Suppressor macrophage (primary cell): ENCODE data around the gene TNS1.

Experiments
- DNase-seq, 4 experiments: peaks; one replicate each; pipeline ENCODE4 v3.0.0-alpha.2; 2020 to 2022

The TNS1 gene

DNA sequence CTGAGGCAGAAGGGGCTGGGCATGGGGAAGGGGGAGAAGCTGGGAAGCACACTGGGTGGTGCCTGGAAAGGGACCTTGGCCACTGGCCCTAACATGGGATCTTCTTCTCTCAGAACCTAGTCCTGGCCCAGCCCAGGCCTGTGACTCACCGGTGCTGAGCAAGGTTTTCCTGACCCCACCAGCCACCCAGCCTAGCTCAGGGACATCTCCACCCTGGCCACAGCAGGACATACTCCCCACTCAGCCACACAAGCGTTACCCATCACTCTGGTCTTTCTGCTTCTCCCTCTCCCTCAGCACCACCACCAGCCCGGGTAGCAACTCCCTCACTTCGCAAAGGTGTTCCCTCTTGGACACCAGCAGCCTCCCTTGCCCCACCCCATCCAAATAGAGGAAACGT, 22.8 kb downstream of the TNS1 start:
- no peak for DNase-seq

DNA sequence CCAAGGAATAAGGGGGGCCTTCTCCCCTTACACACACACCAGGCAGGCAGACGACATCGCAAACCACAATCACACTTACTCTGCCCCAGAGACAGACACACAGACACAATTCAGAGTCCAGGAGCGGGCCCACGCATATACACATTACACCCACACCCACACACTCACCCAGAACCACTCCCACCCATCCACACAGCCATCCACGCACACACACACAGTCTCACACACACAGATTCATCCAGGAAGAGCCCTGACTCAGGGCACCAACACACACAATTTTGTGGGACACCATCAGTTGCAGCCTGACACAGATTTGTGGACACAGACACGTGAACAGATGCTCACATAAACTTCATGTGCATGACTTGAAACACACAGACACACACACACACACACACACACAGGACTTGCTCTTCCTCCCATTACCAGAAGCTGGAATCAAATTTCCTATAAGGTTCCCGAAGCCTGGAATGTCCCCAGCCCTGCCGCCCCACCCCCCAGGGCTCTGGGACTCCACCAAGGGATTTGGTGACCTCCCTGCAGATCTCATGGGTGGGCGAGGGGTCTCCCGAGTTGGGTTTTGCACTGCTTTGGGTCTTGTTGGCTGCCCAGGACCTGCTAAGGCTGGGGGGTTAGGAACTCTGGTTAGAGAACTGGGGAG, 23.5 kb downstream of the TNS1 start:
- no peak for DNase-seq

DNA sequence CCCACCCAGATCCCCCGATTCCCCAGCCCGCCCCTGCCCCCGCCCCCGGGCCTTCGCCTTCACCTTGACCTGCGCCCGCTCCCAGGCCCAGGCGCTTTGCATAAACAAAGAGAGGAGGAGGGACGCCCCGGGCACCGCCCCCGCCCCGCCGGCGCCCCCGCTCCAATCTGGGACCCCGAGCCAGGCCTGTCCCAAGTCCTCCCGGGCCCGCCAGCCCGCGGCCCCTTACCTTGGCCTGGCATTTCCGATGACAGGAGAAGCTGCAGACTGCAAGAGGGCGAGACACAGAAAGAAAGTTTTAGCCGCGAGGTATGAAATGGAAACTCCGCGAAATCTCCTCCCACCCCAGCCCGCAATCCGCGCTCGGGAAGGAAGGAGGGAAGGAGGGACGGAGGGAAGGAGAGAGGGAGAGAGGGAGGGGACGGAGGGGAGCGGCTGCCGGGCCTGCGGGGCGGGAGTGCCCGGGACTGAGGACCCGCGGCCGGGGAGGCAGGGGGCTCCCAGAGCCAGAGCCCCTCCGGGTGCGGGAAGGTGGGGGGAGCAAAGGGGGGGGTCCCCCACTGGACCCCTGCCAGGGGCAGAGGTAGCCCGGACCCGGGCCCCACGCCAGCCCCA, 24.2 kb downstream of the TNS1 start:
- DNase-seq = no peak

DNA sequence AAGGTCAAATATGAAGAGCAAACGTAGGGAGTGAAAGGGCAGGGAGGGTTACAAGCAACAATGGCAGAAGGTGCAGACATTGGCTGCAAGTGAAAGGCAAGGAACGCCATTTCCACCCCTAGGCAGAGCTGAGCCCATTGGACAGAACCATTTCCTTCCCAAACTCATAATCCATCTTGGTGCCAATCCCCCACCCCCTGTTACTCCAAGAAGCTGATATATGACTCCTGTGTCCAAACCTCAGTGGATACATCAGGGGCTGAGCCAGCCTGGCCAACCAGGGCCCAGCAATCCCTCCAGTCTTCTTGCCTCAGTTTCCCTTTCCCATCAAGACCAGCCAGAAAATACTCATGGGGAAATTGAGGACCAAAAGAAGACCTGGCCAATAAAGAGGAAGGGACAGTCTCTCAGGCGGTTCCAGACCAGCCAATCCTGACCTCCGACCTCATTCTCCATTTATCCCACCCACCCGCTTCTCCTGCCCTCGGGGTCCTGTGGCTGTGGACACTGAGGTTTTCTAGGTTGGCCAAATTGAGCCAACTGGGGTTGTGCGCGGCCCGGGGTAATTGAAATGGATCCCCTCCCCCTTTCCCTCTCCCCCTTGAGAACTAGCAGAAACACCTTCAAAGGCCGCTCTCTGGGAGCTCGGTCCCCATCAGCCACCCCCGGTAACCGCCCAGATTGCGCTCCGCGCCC, 24.8 kb downstream of the TNS1 start:
- DNase-seq = no peak

GRCh38 chr2:217976301-217976700, 26.5 kb downstream of the TNS1 start:
- DNase-seq = no peak

DNA sequence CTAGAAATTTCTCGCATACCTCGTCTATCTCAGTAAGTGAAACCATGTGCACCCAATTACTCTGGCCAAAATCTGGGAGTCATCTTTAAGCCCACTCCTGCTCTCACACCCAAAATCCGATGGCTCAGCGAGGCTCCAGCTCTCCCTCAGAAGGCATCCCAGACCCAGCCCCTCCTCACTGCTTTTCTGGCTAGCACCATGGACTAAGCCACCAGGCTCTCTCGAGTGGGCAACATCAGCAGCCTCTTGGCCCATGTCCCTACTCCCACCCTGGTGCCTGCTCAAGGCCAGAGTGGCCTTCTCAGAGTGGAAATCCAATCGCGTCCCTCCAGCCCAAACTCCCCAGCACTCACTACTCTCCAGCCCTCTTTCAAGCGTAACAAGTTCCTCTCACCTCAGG, 27.2 kb downstream of the TNS1 start:
- DNase-seq = no peak

GRCh38 chr2:217974389-217975005, 28.3 kb downstream of the TNS1 start:
- no peak for DNase-seq

DNA sequence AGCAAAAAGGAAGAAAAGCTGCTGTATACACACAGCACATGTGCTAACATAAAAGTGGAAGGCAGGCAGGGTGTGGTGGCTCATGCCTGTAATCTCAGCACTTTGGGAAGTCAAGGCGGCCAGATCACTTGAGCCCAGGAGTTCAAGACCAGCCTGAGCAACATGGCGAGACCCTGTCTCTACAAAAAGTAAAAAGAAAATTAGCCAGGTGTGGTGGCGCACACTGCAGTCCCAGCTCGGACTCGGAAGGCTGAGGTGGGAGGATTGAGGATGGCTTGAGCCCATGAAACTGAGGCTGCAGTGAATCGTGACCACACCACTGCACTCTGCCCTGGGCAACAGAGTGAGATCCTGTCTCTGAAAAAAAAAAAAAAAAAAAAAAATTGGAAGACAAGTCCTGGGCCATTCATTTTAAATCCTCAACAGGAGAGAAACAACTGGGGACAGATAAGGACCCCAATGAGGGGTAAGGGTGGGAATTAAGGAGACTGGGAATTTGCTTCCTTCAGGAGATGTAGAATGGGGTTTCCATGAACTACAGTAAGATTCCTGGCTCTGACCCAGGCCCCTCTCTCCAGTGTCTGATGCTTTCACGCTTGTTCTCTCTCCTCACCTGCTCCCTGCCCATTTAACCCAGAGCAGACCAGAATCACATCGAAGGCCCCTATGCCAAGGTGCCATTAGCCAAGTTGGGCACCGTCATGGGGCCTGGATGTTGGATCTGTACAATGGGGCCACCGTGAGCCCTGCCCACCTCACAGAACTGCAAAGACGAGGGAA, 29.6 kb downstream of the TNS1 start:
- no peak for DNase-seq

DNA sequence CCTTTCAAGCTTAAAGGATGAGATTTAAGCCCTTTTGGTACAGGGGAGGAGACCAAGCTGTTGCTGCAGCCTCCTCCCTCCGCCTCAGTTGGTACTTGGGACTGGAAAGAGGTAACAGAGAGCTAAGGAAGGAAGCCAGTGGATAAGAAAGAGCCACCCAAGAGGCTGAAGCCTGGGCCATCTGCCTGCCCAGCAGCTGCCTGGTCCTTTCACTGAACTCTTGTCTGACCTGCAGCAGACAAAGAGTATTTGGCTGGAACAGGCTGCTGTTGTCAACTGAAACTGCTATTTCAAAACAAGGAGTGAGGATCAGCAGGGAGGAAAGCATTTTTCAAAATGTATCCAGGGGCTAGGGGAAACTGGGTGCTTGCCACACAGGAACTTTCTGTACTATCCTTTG, 30.3 kb downstream of the TNS1 start:
- no peak for DNase-seq

DNA sequence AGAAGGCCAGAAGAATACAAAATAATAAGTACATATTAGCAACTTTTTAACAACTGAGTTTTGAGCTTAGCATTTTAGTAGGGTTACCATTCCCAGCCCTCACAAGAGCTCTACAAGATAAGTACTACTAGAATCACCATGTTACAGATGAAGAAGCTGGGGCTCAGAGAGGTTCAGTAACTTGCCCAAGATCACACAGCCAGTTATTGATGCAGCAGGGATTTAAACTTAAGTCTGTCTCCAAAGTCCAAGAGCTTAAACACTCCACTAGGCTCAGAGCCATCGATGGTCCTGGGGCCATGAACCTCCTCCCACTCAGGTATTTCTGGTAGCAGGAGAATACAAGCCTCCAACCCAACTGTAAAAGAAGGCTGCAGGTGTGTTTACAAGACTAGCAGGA, 30.8 kb downstream of the TNS1 start:
- no peak for DNase-seq

DNA sequence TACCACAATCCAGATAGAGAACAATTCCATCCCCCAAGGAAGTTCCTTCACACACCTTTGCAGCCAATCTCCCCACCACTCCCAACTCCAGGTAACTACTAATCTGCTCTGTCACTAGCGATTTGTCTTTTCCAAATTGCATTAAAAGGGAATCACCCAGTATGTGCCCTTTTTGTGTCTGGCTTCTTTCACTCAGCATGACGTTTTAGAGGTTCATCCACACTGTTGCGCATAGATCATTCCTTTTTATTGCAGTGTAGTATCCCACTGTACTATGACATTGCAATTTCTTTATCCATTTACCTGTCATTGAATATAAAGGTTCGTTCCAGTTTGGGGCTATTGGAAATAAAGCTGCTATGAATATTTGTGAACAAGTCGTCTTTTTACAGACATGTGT, 31.6 kb downstream of the TNS1 start:
- DNase-seq = no peak

DNA sequence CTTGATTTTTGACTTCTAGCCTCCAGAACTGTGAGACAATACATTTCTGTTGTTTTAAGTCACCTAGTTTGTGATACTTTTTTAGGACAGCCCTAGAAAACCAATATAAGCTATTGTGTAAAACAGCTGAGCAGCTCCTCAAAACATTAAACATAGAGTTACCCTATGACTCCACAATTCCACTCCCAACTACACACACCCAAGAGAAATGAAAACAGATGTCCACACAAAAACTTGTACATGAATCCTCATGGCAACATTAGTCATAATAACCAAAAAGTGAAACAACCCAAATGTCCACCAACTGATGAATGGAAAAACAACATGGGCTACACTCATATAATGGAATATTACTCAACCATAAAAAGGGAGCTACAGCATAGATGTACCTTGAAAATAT, 32.6 kb downstream of the TNS1 start:
- no peak for DNase-seq

DNA sequence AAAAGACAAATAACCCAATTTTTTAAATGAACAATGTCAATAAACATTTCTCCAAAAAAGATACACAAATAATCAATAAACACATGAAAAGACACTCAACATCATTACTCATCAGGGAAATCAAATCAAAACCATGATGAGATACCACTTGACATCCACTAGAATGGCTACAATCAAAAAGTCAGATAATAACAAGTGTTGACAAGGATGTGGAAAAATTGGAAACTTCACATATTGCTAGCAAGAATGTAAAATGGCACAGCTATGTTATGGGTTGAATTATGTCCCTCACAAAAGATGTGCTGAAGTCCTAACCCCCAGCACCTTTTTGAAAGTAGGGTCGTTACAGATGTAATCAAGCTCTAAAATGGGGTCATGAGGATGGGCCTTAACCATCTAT, 33.2 kb downstream of the TNS1 start:
- no peak for DNase-seq

GRCh38 chr2:217968023-217968422, 34.8 kb downstream of the TNS1 start:
- DNase-seq = no peak

GRCh38 chr2:217966423-217967070, 36.2 kb downstream of the TNS1 start:
- no peak for DNase-seq

DNA sequence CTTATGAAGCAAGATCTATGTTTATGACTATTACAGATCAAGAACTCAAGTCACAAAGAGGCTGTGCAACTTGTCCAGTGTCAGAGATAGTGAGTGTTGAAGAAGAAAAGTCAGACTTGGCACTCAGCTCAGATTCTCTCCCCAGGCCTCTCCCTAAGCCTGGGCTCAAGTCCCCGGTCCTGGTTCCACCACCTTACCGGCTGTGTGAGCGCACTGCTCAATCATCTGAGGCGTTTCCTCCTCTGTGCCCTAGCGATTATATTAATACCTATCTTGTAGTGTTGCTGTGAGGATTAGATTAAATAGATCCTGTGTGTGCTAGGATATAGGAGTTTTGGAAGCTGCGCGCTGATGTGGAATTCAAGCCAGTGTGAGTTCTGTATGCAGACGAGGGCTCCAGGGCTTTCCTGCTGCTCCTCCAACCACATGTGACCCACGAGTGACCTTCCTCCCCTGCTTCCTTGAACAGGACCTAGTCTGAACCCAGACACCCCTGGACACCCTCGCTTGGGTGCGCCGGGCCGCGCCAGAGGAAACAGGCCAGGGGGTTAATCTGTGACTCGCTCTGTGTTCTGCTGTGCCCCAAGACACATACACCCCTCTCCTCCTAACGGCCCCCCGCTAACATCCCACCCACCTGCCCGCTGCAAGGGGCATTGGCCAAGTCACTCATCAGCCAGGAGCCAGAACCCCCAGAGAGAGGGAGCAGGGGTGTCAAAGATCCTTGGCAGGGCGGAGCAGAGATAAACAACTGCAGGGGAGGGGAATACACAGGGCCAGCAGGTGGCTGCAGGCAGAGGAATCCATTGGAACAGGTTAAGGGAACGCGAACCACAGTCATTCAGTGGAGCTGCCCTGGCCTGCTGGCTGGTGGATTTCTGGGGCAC, 38.3 kb downstream of the TNS1 start:
- no peak for DNase-seq

DNA sequence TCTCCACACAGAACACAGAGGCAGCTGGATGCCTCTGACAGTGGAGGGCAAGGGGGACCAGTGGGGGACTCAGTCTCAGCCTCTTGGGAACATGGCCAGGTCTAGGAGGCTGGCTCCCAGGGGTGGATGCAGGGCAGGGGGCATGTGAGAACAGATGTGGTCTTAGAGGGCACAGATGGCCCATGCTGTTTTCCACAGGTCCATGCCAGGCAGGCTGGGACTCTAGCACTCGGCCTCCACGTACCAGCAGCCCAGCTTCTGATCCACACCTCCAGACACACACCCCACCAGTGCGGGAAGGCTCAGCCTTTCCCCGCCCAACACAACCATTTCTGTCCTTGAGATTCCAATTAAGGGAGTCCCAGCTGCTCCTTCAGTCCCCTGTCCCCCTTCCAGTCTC, 42.4 kb downstream of the TNS1 start:
- DNase-seq = no peak

- DNase-seq = no peak
Measured at GRCh38 chr2:217959723-217960122, 43.1 kb downstream of the TNS1 start.

DNA sequence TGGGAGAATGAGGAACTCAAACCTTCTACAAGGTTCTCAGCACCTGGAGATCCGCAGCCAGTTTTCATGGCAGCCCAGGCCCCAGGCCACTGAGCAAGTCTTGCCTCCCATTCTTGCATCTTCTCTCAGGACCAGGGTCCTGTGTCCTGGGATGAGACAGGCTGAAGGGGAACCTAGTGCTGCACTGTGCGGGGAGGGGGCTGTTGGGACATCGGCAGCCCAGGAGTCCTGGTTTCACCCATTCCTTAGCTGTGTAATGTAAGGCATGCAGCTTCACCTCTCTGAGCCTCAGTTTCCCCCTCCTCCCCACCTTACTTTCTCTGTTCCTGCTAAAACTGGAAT, 43.9 kb downstream of the TNS1 start:
- DNase-seq = no peak

- DNase-seq = no peak
Measured at GRCh38 chr2:217958206-217958883, 44.5 kb downstream of the TNS1 start.
